Neural progenitor cell (in vitro differentiated cells): Measurements from ENCODE around the gene FTCD. TPM values are rescaled to one million over a fixed set of nuclear protein-coding genes. Genes with fewer than 3 reads are reported as not detected.

Experiments used
- DNase-seq: peaks from one replicate; pipeline ENCODE4 v3.0.0-alpha.2; 2016; ENCODE audit warnings: low spot score
- H2AFZ ChIP-seq: fragments of 200-600 bp; sonication (generic); replicated peaks from 2 replicates; pipeline ENCODE4 v1.6.1; 2016; ENCODE audit warnings: antibody characterized with exemption
- H3F3A ChIP-seq: fragments of 200-600 bp; sonication (generic); 2 replicates; pipeline ENCODE4 v1.6.1; 2016; ENCODE audit warnings: antibody characterized with exemption, low read depth
- H3K27ac ChIP-seq: fragments of 200-600 bp; sonication (generic); 2 replicates; pipeline ENCODE4 v1.5.1; 2016; ENCODE audit warnings: mild to moderate bottlenecking
- H3K27me3 ChIP-seq: fragments of 200-600 bp; sonication (generic); 2 replicates; pipeline ENCODE4 v1.6.1; 2016; ENCODE audit warnings: mild to moderate bottlenecking, moderate library complexity
- H3K36me3 ChIP-seq: fragments of 200-600 bp; sonication (generic); 2 replicates; pipeline ENCODE4 v1.5.1; 2016
- H3K4me1 ChIP-seq: fragments of 200-600 bp; sonication (generic); 2 replicates; pipeline ENCODE4 v1.6.1; 2016; ENCODE audit warnings: mixed run types
- H3K4me2 ChIP-seq: fragments of 200-600 bp; sonication (generic); 2 replicates; pipeline ENCODE4 v1.6.1; 2016
- H3K4me3 ChIP-seq: fragments of 200-600 bp; sonication (generic); 2 replicates; pipeline ENCODE4 v1.5.1; 2016
- H3K79me2 ChIP-seq: fragments of 200-600 bp; sonication (generic); 2 replicates; pipeline ENCODE4 v1.6.1; 2016; ENCODE audit warnings: low read depth
- H3K9ac ChIP-seq: fragments of 200-600 bp; sonication (generic); 2 replicates; pipeline ENCODE4 v1.6.1; 2016
- H3K9me3 ChIP-seq: fragments of 200-600 bp; sonication (generic); 2 replicates; pipeline ENCODE4 v1.5.1; 2016; ENCODE audit warnings: low read depth
- H4K20me1 ChIP-seq: fragments of 200-600 bp; sonication (generic); 2 replicates; pipeline ENCODE4 v1.6.1; 2016; ENCODE audit warnings: low read depth
- H3K27ac Mint-ChIP-seq: 3 replicates; pipeline ENCODE4 v1.8.0; 2021; ENCODE audit warnings: mixed read lengths
- H3K27me3 Mint-ChIP-seq: 2 replicates; pipeline ENCODE4 v1.8.0; 2022; ENCODE audit warnings: low read depth, mild to moderate bottlenecking, inconsistent platforms, moderate library complexity, mixed read lengths; ENCODE audit not compliant: insufficient read depth
- H3K36me3 Mint-ChIP-seq: 3 replicates; pipeline ENCODE4 v1.8.0; 2021; ENCODE audit warnings: mixed read lengths
- H3K4me1 Mint-ChIP-seq: 3 replicates; pipeline ENCODE4 v1.8.0; 2021; ENCODE audit warnings: mixed read lengths
- H3K4me3 Mint-ChIP-seq: 3 replicates; pipeline ENCODE4 v1.8.0; 2021; ENCODE audit warnings: mild to moderate bottlenecking, moderate library complexity, mixed read lengths
- H3K9me3 Mint-ChIP-seq: 3 replicates; pipeline ENCODE4 v1.8.0; 2020; ENCODE audit warnings: mixed read lengths
- CTCF ChIP-seq: fragments of 200-600 bp; sonication (generic); IDR thresholded peaks from 2 replicates; pipeline ENCODE4 v1.5.1; 2017; ENCODE audit warnings: antibody characterized with exemption, mild to moderate bottlenecking
- EZH2 ChIP-seq: fragments of 200-600 bp; sonication (generic); IDR thresholded peaks from 2 replicates; pipeline ENCODE4 v1.6.1; 2017; ENCODE audit warnings: antibody characterized with exemption, mild to moderate bottlenecking, moderate library complexity
- EZH2phosphoT487 ChIP-seq: fragments of 200-600 bp; sonication (generic); IDR thresholded peaks from 2 replicates; pipeline ENCODE4 v1.6.1; 2017; ENCODE audit warnings: antibody characterized with exemption
- total RNA-seq: library from RNA; depleted of rRNA; stranded (reverse); fragments of >200 nt; gene quantifications from 2 replicates; pipeline ENCODE4 v1.2.3, GENCODE V29; 2015; ENCODE audit warnings: low replicate concordance

FTCD gene
- total RNA-seq, 1 donor from 2014 or later, result not detected

- Histone ChIP-seq H3K27me3 (no peaks in the 10 kb centered on the region), H3K9me3 (no peaks in the 10 kb centered on the region), H4K20me1 (no peaks in the 10 kb centered on the region), H3K4me1 (no peaks in the 10 kb centered on the region), H3K36me3 (no peaks in the 10 kb centered on the region), H3K9ac (no peak overlapping the region), H3F3A (no peaks in the 10 kb centered on the region), H3K4me2 (no peak overlapping the region), H3K4me3 (no peak overlapping the region), H3K79me2 (no peaks in the 10 kb centered on the region), H2AFZ (no peak overlapping the region), H3K27ac (no peak overlapping the region)
- Mint-ChIP-seq H3K27me3 (no peaks in the 10 kb centered on the region), H3K36me3 (peaks cover 8% of the 10 kb centered on the region), H3K27ac (no peak overlapping the region), H3K4me1 (no peaks in the 10 kb centered on the region), H3K9me3 (peaks cover 3% of the 10 kb centered on the region), H3K4me3 (no peak overlapping the region)
- TF ChIP-seq EZH2, result no peak
- no peak for TF ChIP-seq CTCF
- no peak for TF ChIP-seq EZH2phosphoT487
- DNase-seq, result no peak
These were observed 38.4 kb downstream of the FTCD start for GRCh38 chr21:46116776-46117585.

DNA sequence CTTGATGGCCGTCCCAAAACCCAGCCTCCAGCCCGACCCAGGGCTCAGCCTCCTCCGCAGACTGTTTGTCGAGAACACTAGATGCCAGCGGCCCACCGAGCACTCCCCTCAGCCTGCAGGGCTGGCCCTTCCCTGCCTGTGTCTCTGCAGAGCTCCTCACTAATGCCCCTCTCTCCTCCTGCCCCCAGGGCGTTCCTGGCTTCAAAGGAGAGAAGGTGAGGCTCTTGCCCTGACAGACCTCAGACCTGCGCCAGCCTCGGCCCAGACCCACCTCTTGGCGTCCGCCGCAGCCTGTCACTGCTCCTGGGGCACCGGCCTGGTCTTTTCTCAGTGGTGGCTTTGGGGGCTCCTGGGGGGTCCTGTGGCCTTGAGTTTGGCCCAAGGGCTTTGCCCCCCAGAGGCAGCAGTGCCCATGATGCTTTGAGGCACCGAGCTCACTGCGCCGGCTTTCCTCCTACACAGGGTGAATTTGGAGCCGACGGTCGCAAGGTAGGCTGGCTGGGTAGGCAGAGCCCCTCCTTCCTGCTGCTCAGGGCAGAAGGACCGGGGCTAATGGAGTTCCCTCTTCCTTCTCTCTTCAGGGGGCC is 39.1 kb downstream of the FTCD start:
- H3K27me3 Mint-ChIP-seq, result no peaks in the 10 kb centered on the region
- no peaks in the 10 kb centered on the region for H3F3A ChIP-seq
- TF ChIP-seq EZH2phosphoT487, result no peak
- TF ChIP-seq CTCF, result no peak
- H3K36me3 Mint-ChIP-seq, result peaks cover 8% of the 10 kb centered on the region
- H3K4me3 Mint-ChIP-seq, result no peak overlapping the region
- H3K9me3 Mint-ChIP-seq, result peaks cover 3% of the 10 kb centered on the region
- H3K4me1 Mint-ChIP-seq, result no peaks in the 10 kb centered on the region
- no peak overlapping the region for H2AFZ ChIP-seq
- H4K20me1 ChIP-seq, result no peaks in the 10 kb centered on the region
- H3K79me2 ChIP-seq, result no peaks in the 10 kb centered on the region
- H3K4me2 ChIP-seq, result no peak overlapping the region
- no peak overlapping the region for H3K4me3 ChIP-seq
- no peaks in the 10 kb centered on the region for H3K36me3 ChIP-seq
- H3K9me3 ChIP-seq, result no peaks in the 10 kb centered on the region
- no peak overlapping the region for H3K9ac ChIP-seq
- no peak overlapping the region for H3K27ac ChIP-seq
- no peak overlapping the region for H3K27ac Mint-ChIP-seq
- no peak for DNase-seq
- no peaks in the 10 kb centered on the region for H3K27me3 ChIP-seq
- H3K4me1 ChIP-seq, result no peaks in the 10 kb centered on the region

DNA sequence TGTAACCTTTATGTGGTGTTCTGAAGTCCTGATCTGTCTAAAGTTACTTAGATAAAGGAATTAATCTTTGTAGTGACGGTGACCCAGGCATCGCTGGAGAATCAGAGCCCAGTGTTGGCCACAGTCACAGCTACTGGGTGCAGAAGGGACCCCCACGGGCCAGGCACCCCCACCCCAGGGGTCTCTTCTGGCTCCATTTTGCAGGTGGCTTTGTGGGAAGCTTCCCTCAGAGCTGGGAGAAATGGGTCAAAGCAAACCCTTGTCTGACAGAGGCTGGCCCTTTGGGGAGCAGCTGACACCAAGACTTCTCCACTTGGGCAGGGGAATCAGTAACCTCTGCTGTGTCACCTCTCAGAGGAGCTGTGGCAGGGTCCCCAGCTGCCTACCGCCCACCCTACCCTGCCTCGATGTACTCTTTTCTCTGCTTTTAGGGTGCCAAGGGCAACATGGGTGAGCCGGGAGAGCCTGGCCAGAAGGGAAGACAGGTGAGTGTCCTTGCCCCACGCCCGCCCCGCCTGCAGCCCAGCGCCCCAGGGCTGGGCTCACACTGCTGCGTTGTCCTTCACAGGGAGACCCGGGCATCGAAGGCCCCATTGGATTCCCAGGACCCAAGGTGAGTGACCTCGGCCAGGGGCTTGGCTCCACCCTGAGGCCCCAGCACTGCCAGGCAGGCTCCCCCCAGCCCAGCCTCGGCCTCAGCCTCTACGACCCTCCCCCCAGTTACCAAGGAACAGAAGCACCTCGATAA is 39.8 kb downstream of the FTCD start:
- TF ChIP-seq EZH2 (no peak), CTCF (no peak), EZH2phosphoT487 (no peak)
- Histone ChIP-seq H3K79me2 (no peaks in the 10 kb centered on the region), H3K27ac (no peak overlapping the region), H3K4me2 (no peak overlapping the region), H3K4me3 (no peak overlapping the region), H3K36me3 (no peaks in the 10 kb centered on the region), H3K4me1 (no peaks in the 10 kb centered on the region), H4K20me1 (no peaks in the 10 kb centered on the region), H3K27me3 (no peaks in the 10 kb centered on the region), H2AFZ (no peak overlapping the region), H3F3A (no peaks in the 10 kb centered on the region), H3K9me3 (no peaks in the 10 kb centered on the region), H3K9ac (no peak overlapping the region)
- H3K4me3 Mint-ChIP-seq, result no peak overlapping the region
- no peak overlapping the region for H3K27ac Mint-ChIP-seq
- H3K36me3 Mint-ChIP-seq, result peaks cover 8% of the 10 kb centered on the region
- DNase-seq, result no peak
- peaks cover 3% of the 10 kb centered on the region for H3K9me3 Mint-ChIP-seq
- H3K4me1 Mint-ChIP-seq, result no peaks in the 10 kb centered on the region
- no peaks in the 10 kb centered on the region for H3K27me3 Mint-ChIP-seq
